Measurements from ENCODE around the gene CCDC149.

The CCDC149 gene

GRCh38 chr4:24881508-24882196 lies 31.2 kb downstream of the CCDC149 start:
- no peak for DNase-seq (ENCODE audit: low spot score)

- DNase-seq (ENCODE audit: low spot score) = no peak
These were observed 32.7 kb downstream of the CCDC149 start for GRCh38 chr4:24880186-24880585.

- DNase-seq (ENCODE audit: low spot score) = no peak
These were observed 34.2 kb downstream of the CCDC149 start for GRCh38 chr4:24878636-24879016.

GRCh38 chr4:24877868-24878635 lies 34.8 kb downstream of the CCDC149 start:
- DNase-seq (ENCODE audit: low spot score) = no peak

- no peak for DNase-seq (ENCODE audit: low spot score)
These were observed 36.4 kb downstream of the CCDC149 start for GRCh38 chr4:24876431-24876830.

GRCh38 chr4:24872720-24873119 lies 40.1 kb downstream of the CCDC149 start:
- DNase-seq (ENCODE audit: low spot score) = no peak

- no peak for DNase-seq (ENCODE audit: low spot score)
These were observed 41.6 kb downstream of the CCDC149 start for GRCh38 chr4:24871210-24871609.

- no peak for DNase-seq (ENCODE audit: low spot score)
These were observed 45.0 kb downstream of the CCDC149 start for GRCh38 chr4:24867766-24868296.

GRCh38 chr4:24867251-24867650 lies 45.6 kb downstream of the CCDC149 start:
- DNase-seq (ENCODE audit: low spot score) = no peak

GRCh38 chr4:24865401-24865800 lies 47.4 kb downstream of the CCDC149 start:
- DNase-seq (ENCODE audit: low spot score) = no peak

- no peak for DNase-seq (ENCODE audit: low spot score)
These were observed 49.0 kb downstream of the CCDC149 start for GRCh38 chr4:24863799-24864198.

GRCh38 chr4:24862073-24862751 lies 50.6 kb downstream of the CCDC149 start:
- no peak for DNase-seq (ENCODE audit: low spot score)

- no peak for DNase-seq (ENCODE audit: low spot score)
These were observed 54.3 kb downstream of the CCDC149 start for GRCh38 chr4:24858550-24858949.

- no peak for DNase-seq (ENCODE audit: low spot score)
These were observed 54.8 kb downstream of the CCDC149 start for GRCh38 chr4:24858026-24858425.

GRCh38 chr4:24856586-24856985 lies 56.3 kb downstream of the CCDC149 start:
- peak; percentile 3 for DNase-seq (ENCODE audit: low spot score)

GRCh38 chr4:24855741-24856140 lies 57.1 kb downstream of the CCDC149 start:
- no peak for DNase-seq (ENCODE audit: low spot score)

GRCh38 chr4:24853142-24853541 lies 59.7 kb downstream of the CCDC149 start:
- DNase-seq (ENCODE audit: low spot score) = no peak

GRCh38 chr4:24850674-24851073 lies 62.2 kb downstream of the CCDC149 start:
- DNase-seq (ENCODE audit: low spot score) = no peak

- DNase-seq (ENCODE audit: low spot score) = no peak
These were observed 63.1 kb downstream of the CCDC149 start for GRCh38 chr4:24849756-24850155.

GRCh38 chr4:24849351-24849750 lies 63.5 kb downstream of the CCDC149 start:
- DNase-seq (ENCODE audit: low spot score) = no peak

GRCh38 chr4:24846716-24847115 lies 66.1 kb downstream of the CCDC149 start:
- DNase-seq (ENCODE audit: low spot score) = no peak

- DNase-seq (ENCODE audit: low spot score) = no peak
These were observed 66.9 kb downstream of the CCDC149 start for GRCh38 chr4:24845902-24846301.
